SK-N-SH treated with all-trans-retinoic acid at 6 μM for 48 hours (cell line): ENCODE data around the gene VPS13D.

Experiments used
- ATAC-seq: fragments of 200-7000 bp; cut with Tn5 transposase; 3 replicates; pipeline ENCODE4 v1.9.1; 2020; ENCODE audit warnings: mild to moderate bottlenecking, moderate library complexity
- ARNTL ChIP-seq: fragments of 450-650 bp; formaldehyde crosslinking; IDR thresholded peaks from 2 replicates; pipeline ENCODE4 v1.5.0; 2020; ENCODE audit warnings: low read depth, mild to moderate bottlenecking, moderate library complexity, borderline replicate concordance
- BACH2 ChIP-seq: fragments of 250-450 bp; sonication (Bioruptor Pico); IDR thresholded peaks from 2 replicates; pipeline ENCODE4 v1.9.0; 2021; ENCODE audit warnings: mild to moderate bottlenecking, borderline replicate concordance
- CREB5 ChIP-seq: fragments of 250-450 bp; sonication (Bioruptor Pico); IDR thresholded peaks from 2 replicates; pipeline ENCODE4 v1.5.1; 2020; ENCODE audit warnings: low read depth, mild to moderate bottlenecking, moderate library complexity
- CSRNP3 ChIP-seq: fragments of 250-450 bp; sonication (Bioruptor Pico); IDR thresholded peaks from 2 replicates; pipeline ENCODE4 v1.5.1; 2021; ENCODE audit warnings: mild to moderate bottlenecking, moderate library complexity
- ESRRG ChIP-seq: fragments of 250-450 bp; sonication (Bioruptor Pico); IDR thresholded peaks from 2 replicates; pipeline ENCODE4 v1.6.1; 2021; ENCODE audit warnings: mild to moderate bottlenecking
- GLIS3 ChIP-seq: fragments of 250-450 bp; sonication (Bioruptor Pico); IDR thresholded peaks from 2 replicates; pipeline ENCODE4 v1.5.0; 2020; ENCODE audit warnings: mild to moderate bottlenecking, moderate library complexity
- ISL1 ChIP-seq: fragments of 250-450 bp; sonication (Bioruptor Pico); IDR thresholded peaks from 2 replicates; pipeline ENCODE4 v2.1.2; 2022; ENCODE audit warnings: mild to moderate bottlenecking, moderate library complexity
- OSR1 ChIP-seq: fragments of 250-450 bp; sonication (Bioruptor Pico); IDR thresholded peaks from 2 replicates; pipeline ENCODE4 v1.8.0; 2022; ENCODE audit warnings: moderate library complexity, mild to moderate bottlenecking, inconsistent platforms
- POU6F1 ChIP-seq: fragments of 250-450 bp; sonication (Bioruptor Pico); IDR thresholded peaks from 2 replicates; pipeline ENCODE4 v1.8.0; 2021; ENCODE audit warnings: low read depth, mild to moderate bottlenecking, moderate library complexity, borderline replicate concordance
- PPARA ChIP-seq: fragments of 250-450 bp; sonication (Bioruptor Pico); IDR thresholded peaks from 2 replicates; pipeline ENCODE4 v1.5.0; 2020; ENCODE audit warnings: mild to moderate bottlenecking, borderline replicate concordance
- RARB ChIP-seq: fragments of 250-450 bp; sonication (Bioruptor Pico); IDR thresholded peaks from 2 replicates; pipeline ENCODE4 v1.8.0; 2021; ENCODE audit warnings: mild to moderate bottlenecking, moderate library complexity
- SNAI2 ChIP-seq: fragments of 250-450 bp; sonication (Bioruptor Pico); IDR thresholded peaks from 2 replicates; pipeline ENCODE4 v1.5.0; 2020; ENCODE audit warnings: mild to moderate bottlenecking, moderate library complexity
- TCF4 ChIP-seq: fragments of 250-450 bp; sonication (Bioruptor Pico); IDR thresholded peaks from 2 replicates; pipeline ENCODE4 v1.8.0; 2021; ENCODE audit warnings: mild to moderate bottlenecking, moderate library complexity, borderline replicate concordance
- TOX ChIP-seq: fragments of 250-450 bp; sonication (Bioruptor Pico); IDR thresholded peaks from 2 replicates; pipeline ENCODE4 v1.8.0; 2021; ENCODE audit warnings: mild to moderate bottlenecking, moderate library complexity, borderline replicate concordance
- TSHZ2 ChIP-seq: fragments of 250-450 bp; sonication (Bioruptor Pico); IDR thresholded peaks from 2 replicates; pipeline ENCODE4 v1.5.0; 2020; ENCODE audit warnings: mild to moderate bottlenecking, moderate library complexity
- ZC3H10 ChIP-seq: fragments of 250-450 bp; sonication (Bioruptor Pico); IDR thresholded peaks from 2 replicates; pipeline ENCODE4 v1.5.1; 2021; ENCODE audit warnings: mild to moderate bottlenecking, moderate library complexity
- ZFP3 ChIP-seq: fragments of 250-450 bp; sonication (Bioruptor Pico); IDR thresholded peaks from 2 replicates; pipeline ENCODE4 v1.5.0; 2020; ENCODE audit warnings: mild to moderate bottlenecking, moderate library complexity
- ZFP30 ChIP-seq: fragments of 450-650 bp; formaldehyde crosslinking; IDR thresholded peaks from 2 replicates; pipeline ENCODE4 v1.5.0; 2022; ENCODE audit warnings: mild to moderate bottlenecking, moderate library complexity
- ZNF565 ChIP-seq: fragments of 450-650 bp; formaldehyde crosslinking; conservative IDR thresholded peaks from 2 replicates; pipeline ENCODE4 v1.5.0; 2020; ENCODE audit warnings: low read depth, mild to moderate bottlenecking, moderate library complexity
- ZNF70 ChIP-seq: fragments of 450-650 bp; formaldehyde crosslinking; IDR thresholded peaks from 2 replicates; pipeline ENCODE4 v1.5.0; 2020; ENCODE audit warnings: mild to moderate bottlenecking, moderate library complexity
- ZNF8 ChIP-seq: fragments of 450-650 bp; formaldehyde crosslinking; IDR thresholded peaks from 2 replicates; pipeline ENCODE4 v1.5.0; 2020; ENCODE audit warnings: mild to moderate bottlenecking, moderate library complexity
- TF ChIP-seq, protein P1 (sequence below): fragments of 250-450 bp; sonication (Bioruptor Pico); IDR thresholded peaks from 2 replicates; pipeline ENCODE4 v1.8.0; 2020; ENCODE audit warnings: mild to moderate bottlenecking, moderate library complexity, borderline replicate concordance

VPS13D gene

DNA sequence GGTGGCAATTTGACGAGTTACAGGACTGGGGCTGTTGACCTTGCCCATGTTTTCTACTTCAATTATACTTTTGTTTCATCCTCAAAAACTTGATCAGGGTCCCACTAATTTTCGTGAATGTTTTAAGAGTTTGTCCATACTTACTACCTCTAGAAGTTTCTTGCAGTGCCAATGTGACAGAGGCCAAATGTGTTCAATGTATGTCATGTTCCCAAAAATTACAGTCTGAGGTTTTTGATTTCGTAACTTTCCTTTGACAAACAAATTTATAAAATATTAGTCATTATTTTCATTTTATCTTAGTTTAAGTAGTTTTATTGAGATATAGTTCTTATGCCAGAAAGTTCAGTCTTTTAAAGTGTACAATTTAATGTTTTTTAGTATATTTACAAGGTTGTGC lies 15.3 kb downstream of the VPS13D start:
- no peak for ATAC-seq
- TF ChIP-seq CREB5 (CRISPR knock-in tag), result no peak
- TF ChIP-seq RARB, result no peak
- no peak for TF ChIP-seq BACH2 (CRISPR knock-in tag)
- no peak for TF ChIP-seq TOX (CRISPR knock-in tag)
- no peak for TF ChIP-seq ZNF565 (CRISPR knock-in tag)
- TF ChIP-seq CSRNP3 (CRISPR knock-in tag), result no peak
- no peak for TF ChIP-seq ZNF8
- TF ChIP-seq ZNF70 (CRISPR knock-in tag), result no peak
- no peak for TF ChIP-seq ZFP30 (CRISPR knock-in tag)
- TF ChIP-seq ARNTL, result no peak
- no peak for TF ChIP-seq ZFP3 (CRISPR knock-in tag)
- no peak for TF ChIP-seq SNAI2 (CRISPR knock-in tag)
- no peak for TF ChIP-seq TCF4
- TF ChIP-seq TSHZ2, result no peak
- TF ChIP-seq POU6F1, result no peak
- TF ChIP-seq OSR1 (CRISPR knock-in tag), result no peak
- no peak for TF ChIP-seq GLIS3

DNA sequence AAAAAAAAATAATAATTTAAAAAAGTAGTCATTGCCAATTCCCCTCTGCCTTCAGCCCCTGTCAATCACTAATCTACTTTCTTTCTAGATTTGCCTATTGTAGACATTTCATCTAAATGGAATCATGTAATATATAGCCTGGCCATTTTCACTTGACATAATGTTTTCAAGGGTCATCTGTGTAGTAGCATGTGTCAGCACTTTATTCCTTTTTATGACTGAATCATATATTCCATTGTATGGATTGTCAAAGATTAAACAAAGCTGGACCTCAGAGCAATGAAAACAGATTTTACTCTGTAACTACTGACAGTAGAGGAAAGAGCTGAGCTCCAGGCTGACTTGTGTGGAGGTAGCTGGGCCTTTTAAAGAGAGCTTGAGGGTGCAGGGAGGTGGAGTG lies 15.9 kb downstream of the VPS13D start:
- no peak for ATAC-seq
- TF ChIP-seq ZFP30 (CRISPR knock-in tag) (no peak), POU6F1 (no peak), OSR1 (CRISPR knock-in tag) (no peak), ESRRG (CRISPR knock-in tag) (no peak), ZNF70 (CRISPR knock-in tag) (no peak), ARNTL (no peak), PPARA (no peak), RARB (no peak), SNAI2 (CRISPR knock-in tag) (no peak), GLIS3 (no peak), BACH2 (CRISPR knock-in tag) (no peak), TCF4 (no peak), ZC3H10 (no peak), TSHZ2 (no peak), ISL1 (no peak), CREB5 (CRISPR knock-in tag) (no peak), TOX (CRISPR knock-in tag) (no peak), ZFP3 (CRISPR knock-in tag) (no peak)
- TF ChIP-seq, protein P1, sequence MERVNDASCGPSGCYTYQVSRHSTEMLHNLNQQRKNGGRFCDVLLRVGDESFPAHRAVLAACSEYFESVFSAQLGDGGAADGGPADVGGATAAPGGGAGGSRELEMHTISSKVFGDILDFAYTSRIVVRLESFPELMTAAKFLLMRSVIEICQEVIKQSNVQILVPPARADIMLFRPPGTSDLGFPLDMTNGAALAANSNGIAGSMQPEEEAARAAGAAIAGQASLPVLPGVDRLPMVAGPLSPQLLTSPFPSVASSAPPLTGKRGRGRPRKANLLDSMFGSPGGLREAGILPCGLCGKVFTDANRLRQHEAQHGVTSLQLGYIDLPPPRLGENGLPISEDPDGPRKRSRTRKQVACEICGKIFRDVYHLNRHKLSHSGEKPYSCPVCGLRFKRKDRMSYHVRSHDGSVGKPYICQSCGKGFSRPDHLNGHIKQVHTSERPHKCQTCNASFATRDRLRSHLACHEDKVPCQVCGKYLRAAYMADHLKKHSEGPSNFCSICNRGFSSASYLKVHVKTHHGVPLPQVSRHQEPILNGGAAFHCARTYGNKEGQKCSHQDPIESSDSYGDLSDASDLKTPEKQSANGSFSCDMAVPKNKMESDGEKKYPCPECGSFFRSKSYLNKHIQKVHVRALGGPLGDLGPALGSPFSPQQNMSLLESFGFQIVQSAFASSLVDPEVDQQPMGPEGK (CRISPR knock-in tag), result no peak
